GM12892 (cell line): ENCODE measurements around the gene SMOC2.

Source experiments
- POLR2A ChIP-seq: IDR thresholded peaks from 2 replicates; pipeline ENCODE4 v1.6.1; 2011; ENCODE audit warnings: low read depth, low read length, control low read depth
- POLR2AphosphoS5 ChIP-seq: IDR thresholded peaks from 2 replicates; pipeline ENCODE4 v1.6.1; 2011; ENCODE audit warnings: low read depth, low read length, control low read depth

DNA sequence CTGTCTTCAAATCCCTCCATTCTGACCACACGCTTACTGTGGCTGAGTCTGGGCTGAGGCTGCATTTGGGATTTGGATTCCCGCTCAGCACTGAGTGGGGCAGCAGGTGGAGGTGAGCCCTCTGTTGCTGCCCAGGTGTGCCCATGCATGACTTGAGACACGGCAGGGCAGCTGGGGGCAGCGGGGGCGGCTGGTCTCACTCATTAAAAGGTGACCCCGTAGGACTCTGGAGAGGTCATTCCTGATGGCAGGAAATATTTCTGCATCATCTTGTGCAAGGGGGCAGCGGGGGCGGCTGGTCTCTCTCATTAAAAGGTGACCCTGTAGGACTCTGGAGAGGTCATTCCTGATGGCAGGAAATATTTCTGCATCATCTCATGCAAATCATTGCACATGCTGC, 49.8 kb downstream of the SMOC2 start:
- TF ChIP-seq POLR2A: no peak
- TF ChIP-seq POLR2AphosphoS5: no peak
